GM11168 (cell line): ENCODE measurements around the gene NPL.

ENCODE experiments used
- in situ Hi-C: fragments of 300-500 bp; cut with MboI; formaldehyde crosslinking; loops from one replicate; pipeline ENCODE4 v1.12.0; 2022; ENCODE audit warnings: low sequenced_read_pairs; ENCODE audit not compliant: unreplicated experiment

Gene NPL

GRCh38 chr1:182806015-182806678 is 16.6 kb downstream of the NPL start:
- in situ Hi-C loops = no loop called here

DNA sequence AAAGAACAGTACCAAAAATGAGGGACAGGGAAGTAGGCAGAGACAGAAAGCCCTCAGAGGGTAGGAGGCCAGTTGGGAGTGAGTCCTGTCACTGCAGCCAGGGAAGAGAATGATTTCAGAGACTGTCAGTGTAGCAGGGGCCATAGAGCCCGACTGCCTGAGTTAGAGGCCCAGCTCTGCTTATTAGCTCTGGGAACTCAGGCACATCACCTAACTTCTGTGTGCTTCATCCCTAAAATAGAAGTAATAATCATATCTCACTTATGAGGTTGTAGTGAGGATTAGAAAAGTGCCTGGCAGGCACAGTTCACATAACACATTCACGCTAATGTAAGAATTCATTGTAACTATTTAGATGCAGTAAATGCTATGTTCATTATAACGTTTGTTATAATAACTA is 18.3 kb downstream of the NPL start:
- in situ Hi-C loops = no loop called here

- in situ Hi-C loops = no loop called here
Measured at GRCh38 chr1:182809414-182809957, 19.9 kb downstream of the NPL start.

DNA sequence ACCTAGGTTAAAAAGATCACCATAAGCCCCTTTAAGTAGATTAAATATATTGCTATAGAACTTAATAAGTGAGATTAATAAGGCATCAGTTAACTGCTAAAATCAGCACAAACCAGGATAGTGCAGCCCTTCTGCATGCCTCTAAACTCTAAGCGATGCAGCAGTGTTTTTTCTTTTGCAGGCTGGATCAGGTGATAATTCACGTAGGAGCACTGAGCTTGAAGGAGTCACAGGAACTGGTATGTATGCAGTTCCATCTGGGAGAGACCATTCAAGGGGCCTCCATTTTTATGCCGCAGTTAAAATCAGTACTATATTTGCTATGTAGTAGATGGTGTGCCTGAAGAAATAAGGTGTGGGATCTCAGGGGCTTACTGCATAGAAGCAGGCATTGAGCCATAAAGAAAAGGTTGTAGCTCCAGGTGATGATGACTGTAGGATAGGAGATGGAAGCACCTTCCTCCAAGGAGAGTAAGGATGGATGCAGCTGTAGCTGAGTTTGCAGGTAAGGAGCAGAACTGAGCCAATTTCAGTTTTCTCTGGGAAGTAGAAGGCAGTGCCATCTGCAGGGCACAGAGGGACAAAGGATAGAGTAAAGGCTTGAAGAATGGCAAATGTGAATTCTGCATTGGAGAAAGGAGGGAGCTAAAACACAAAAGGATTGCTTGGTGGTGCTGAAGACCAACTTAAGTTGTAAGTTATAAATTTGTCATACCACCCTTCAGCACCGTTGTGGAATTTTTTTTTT is 22.6 kb downstream of the NPL start:
- in situ Hi-C loops = no loop called here

DNA sequence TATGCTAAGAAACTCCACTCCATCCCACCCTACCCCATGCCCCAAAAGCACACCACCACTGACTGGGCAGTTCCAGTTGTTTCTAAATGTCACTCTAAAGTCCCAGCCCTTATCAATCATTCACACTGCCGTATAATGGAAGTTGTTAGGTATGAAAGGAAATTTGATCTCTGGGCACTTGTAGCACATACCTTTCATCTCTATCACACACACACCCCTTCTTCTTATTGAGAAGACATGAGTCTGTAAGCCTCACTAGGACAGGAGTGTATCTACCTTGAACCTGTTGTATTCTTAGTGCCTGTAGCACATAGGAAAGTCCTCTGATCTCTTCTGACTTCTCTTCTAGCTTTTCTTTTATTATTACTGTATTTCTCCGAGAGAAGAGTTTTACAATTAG is 27.3 kb downstream of the NPL start:
- in situ Hi-C loops = no loop called here

DNA sequence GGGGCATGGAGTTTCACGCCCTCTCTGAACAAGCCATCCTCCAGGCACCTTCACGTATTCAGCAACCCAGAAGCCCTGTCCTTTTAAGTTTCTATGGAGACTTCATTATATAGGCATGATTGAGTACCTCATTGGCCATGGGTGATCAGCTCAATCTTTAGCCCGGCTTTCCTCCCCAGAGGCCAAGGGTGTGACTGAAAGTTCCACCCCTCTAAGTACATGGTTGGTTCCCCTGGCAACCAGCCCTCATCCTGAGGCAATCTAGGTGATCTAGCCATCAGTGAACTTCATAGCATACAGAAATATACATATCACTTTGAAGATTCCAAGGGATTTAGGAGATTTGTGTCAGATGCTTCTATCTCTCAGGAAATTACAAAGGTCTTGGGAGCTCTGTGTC is 28.2 kb downstream of the NPL start:
- in situ Hi-C loops = no loop called here

DNA sequence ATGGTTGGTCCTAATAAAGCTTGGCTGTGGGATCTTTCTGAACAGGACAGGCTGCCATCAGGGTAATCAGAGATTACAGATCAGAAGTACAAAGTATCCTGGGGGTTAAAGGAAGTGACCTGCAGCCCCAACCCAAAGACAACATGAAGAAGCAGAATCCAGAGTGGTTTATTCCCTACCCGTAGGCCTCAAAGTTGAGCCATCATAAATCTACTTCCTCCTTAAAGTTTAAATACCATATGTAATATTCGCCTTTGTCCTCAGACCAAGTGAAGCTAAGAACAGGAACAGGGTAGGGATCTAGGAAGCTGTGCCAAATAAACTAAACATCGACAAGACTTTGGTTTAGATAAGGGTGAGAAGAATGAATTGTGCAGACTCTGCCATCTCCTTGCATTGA is 33.6 kb downstream of the NPL start:
- in situ Hi-C loops = no loop called here

- in situ Hi-C loops = no loop called here
Measured at GRCh38 chr1:182826892-182827291, 37.3 kb downstream of the NPL start.

- in situ Hi-C loops = no loop called here
Measured at GRCh38 chr1:182829285-182829932, 39.8 kb downstream of the NPL start.

DNA sequence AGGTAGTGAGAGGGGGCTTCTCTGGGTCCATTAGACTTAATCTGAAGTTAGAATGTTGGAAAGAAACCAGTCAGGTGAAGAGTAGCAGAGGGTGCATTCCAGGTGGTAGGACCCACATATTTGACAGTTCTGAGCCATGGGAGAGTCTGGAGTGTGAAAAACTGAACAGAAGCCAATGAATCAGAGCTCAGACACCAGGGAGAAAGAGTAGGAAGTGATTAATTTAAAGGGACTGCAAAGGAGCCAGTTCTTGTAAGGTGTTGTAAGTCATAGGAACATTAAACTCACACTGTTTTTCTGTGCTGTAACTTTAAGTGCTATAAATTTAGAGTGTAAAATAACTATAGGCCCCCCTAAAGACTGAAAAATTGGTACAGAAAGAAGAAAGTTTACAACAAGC is 43.7 kb downstream of the NPL start:
- in situ Hi-C loops = no loop called here

GRCh38 chr1:182834326-182834725 is 44.8 kb downstream of the NPL start:
- in situ Hi-C loops = no loop called here

- in situ Hi-C loops = no loop called here
Measured at GRCh38 chr1:182835806-182836205, 46.2 kb downstream of the NPL start.

DNA sequence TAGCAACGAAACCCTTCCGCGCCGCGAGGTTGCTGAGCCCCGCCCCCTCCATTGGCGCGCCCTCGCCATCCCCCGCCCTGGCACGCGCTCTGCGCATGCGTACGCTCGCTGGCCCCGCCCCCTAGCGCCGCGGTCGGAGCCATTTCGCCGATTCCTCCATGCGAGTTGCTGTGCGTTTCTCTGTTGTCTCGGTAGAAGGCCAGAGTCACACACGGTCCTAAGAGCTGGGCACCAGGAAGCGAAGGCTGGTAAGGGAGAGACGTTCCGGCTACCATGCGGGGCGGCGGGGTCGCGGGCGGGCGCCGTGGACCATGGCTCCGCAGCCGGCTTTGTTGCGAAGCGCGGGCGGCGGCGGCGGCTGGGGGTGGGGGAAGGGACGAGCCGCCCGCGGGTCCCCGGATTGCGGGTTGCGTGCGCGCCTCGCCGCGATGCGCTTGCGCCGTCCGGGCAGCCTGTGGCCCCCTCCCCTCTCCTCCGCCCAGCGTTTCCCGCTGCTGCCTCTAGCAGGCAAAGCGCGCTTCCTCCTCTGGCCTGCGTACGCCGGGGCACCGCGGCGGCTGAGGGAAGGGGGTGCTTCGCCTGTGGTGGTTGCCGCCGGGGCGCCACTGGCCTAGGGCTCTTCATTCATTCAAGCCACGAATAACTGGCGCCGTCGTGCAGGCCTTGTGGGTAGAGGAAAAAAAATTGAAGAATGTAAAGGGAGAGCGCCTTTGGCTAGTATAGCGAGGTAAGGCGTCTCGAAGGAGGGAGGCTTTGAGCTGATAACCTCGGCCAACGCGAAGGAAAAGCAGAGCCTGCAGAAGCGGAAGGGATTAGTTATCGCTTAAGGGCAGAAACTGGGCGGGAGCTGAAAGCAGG is 49.9 kb downstream of the NPL start, which contains the start of gene DHX9:
DHX9 (plus strand) TSS at position 139 of the 858 bp plus-strand sequence. CDS start 3,220 bp downstream, outside the sequence.
- in situ Hi-C loops = no loop called here

DNA sequence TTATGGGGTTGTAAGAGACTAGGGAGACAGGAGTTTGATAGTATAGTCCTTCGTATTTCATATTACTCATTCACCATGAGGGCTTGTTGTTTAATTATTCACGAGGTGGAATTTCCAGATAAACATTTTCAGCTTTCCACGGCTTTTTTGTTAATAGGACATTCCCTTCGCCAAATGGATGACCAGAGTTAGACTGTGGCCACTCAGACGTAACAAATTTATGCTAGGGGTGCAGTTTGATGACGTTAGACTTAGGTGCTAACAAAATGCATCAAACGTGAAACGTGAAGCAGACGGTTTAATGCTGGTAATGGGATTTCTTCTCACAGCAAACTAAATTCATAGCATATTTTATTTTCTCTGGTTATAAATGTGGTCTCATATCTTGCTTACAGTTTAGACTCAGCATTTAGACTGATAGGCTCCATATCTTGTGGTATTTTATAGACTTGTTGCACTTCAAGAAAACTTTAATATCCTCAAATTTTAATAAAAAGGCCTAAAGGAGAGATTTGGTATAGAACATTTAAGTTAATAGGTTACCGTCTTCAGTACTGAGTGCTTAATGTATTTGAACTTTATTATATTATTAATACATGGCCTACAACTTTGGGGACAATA is 51.9 kb downstream of the NPL start:
- in situ Hi-C loops = no loop called here

- in situ Hi-C loops = no loop called here
Measured at GRCh38 chr1:182842265-182842664, 52.7 kb downstream of the NPL start.

- in situ Hi-C loops = no loop called here
Measured at GRCh38 chr1:182845379-182845778, 55.8 kb downstream of the NPL start.

DNA sequence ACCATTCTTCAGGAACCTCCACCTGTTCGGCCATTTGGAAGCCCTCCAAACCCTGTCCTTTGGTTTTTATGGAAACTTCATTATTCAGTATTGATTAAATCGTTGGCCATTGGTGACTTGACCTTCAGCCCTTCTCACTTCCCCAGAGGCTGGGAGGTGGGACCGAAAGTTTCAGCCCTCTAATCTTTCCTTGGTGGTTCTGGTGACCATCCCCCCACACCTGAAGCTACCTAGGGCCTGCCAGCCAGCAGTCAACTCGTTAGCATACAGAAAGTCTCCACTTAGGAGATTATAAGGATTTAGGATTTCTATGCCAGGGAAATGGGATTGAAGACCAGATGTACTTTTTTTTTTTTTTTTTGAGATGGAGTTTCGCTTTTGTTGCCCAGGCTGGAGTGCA is 56.3 kb downstream of the NPL start:
- in situ Hi-C loops = no loop called here

GRCh38 chr1:182847105-182847504 is 57.5 kb downstream of the NPL start:
- in situ Hi-C loops = no loop called here

DNA sequence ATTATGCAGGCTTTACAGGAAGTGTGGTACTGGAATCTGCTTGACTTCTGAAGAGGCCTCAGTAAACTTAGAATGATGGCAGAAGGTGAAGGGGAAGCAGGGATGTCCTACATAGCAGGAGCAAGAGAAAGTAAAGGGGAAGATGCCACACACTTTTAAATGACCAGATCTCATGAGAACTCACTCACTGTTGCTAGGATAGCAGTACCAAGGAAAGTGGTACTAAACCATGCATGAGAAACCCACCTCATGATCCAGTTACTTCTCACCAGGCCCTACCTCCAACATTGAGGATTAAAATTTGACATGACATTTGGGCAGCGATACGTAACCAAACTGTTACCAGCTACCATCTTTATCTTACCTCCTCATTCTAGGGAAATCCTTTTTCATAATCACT is 59.2 kb downstream of the NPL start:
- in situ Hi-C loops = no loop called here

- in situ Hi-C loops = no loop called here
Measured at GRCh38 chr1:182850319-182850718, 60.7 kb downstream of the NPL start.
